ENCODE measurements around the gene NXPH3. TPM values are rescaled to one million over a fixed set of nuclear protein-coding genes. Genes with fewer than 3 reads are reported as not detected.

The NXPH3 gene
- total and polyA plus RNA-seq, 2 of the 13 experiments (the other 11 are each of a cell fraction or from before 2014, with no cell fraction given): 0.04 to 0.58 TPM

DNA sequence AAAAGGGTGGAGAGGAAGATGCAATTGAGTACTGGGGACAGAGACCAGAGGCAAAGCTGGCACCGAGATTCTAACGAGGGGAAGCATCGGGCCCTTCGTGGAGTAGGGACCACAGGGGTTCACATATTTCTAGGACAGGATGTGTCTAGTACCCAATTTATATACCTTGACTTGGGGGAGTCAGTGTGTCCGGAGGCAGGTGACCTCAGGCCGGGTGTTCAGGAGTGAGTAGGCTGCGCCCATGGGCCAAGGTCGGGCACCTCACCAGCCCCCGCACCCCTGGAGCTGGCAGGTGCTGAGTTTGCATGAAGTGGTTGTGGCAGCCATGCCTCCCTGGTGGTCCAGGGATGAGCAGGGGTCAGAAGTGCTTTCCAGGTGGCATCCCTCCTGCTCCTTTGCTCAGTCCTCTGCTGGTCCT is 8.6 kb upstream of the NXPH3 start:
- 28% methylated on average over 7 of the region's 9 CpGs for WGBS (ENCODE audit: low lambda C conversion rate)
- H3K4me2 ChIP-seq (ENCODE audit: low read depth, low read length): no peak overlapping the region
- peaks cover 0 to 19% of the 10 kb centered on the region in 2 experiments; a peak in 3 of 5 replicates for H3K27me3 ChIP-seq (ENCODE audit: control insufficient read depth in 1 of 2, insufficient read depth in 2 of 2, low read length in 2 of 2)
- no peak overlapping the region for H3K9ac ChIP-seq (ENCODE audit: insufficient read depth, low read depth, low read length)
- TF ChIP-seq ELF4 (CRISPR knock-in tag; IDR thresholded peaks at IDR 0.05; ENCODE audit: borderline replicate concordance): 0 out of 2 replicates have a peak, but pooled peaks have one; percentile 29
- no peak for TF ChIP-seq ZNF256 (CRISPR knock-in tag; conservative IDR thresholded peaks at IDR 0.05)
- TF ChIP-seq ZNF788 (CRISPR knock-in tag; IDR thresholded peaks at IDR 0.05; ENCODE audit: borderline replicate concordance): 0 out of 2 replicates have a peak, but pooled peaks have one; percentile 44
- no peak overlapping the region for H2AFZ ChIP-seq (ENCODE audit: low read length)
- H3K36me3 ChIP-seq (replicated peaks in 1 of 2; ENCODE audit: control insufficient read depth in 1 of 2, insufficient read depth in 2 of 2, low read length in 2 of 2): no peaks in the 10 kb centered on the region
- in situ Hi-C loops (cut with HindIII; ENCODE audit: extremely low pct_ligation_motif_present, low pct_unique_long_range_greater_than_20kb): loop anchor here (5.0 kb wide), 4 partner anchors 135 to 430 kb away; partner anchors contain the start of genes DLX3, KAT7 and TAC4
- DNase-seq (ENCODE audit: low spot score): no peak
- intact Hi-C loops (cut with micrococcal nuclease; ENCODE audit: unreplicated experiment): loop anchor here (5.0 to 10.0 kb wide), 2 partner anchors 288 to 430 kb away; partner anchors contain the start of gene DLX3
- POLR2A ChIA-PET: interaction anchor here (1.0 to 1.7 kb wide), 2 partner anchors 134 to 221 kb away, joined by 4 to 6 read pairs; partner anchors contain the start of gene KAT7
- H3K4me3 ChIP-seq (replicated peaks in 1 of 3; ENCODE audit: insufficient read depth in 1 of 3, low read depth in 2 of 3, low read length in 3 of 3): no peak overlapping the region
- CTCF ChIA-PET (ENCODE audit: low intra/inter-chr PET ratio, low total read pairs): interaction anchor here (0.7 to 6.1 kb wide), 9 partner anchors 10 to 221 kb away, joined by 3 to 210 read pairs (median 6); partner anchors contain the start of gene SLC35B1
- H4K20me1 ChIP-seq (ENCODE audit: insufficient read depth, low read length): no peaks in the 10 kb centered on the region
- FAIRE-seq: no peak
- no peak overlapping the region for H3K27ac ChIP-seq (ENCODE audit: extremely low read length, insufficient read depth, low read length)
- no TSS peak for BruUV-seq (replicated peaks)
- H3K79me2 ChIP-seq (ENCODE audit: insufficient read depth, low read length): no peaks in the 10 kb centered on the region
- H3K9me3 ChIP-seq (ENCODE audit: low read length): no peaks in the 10 kb centered on the region
- ATAC-seq: no peak
- H3K4me1 ChIP-seq (ENCODE audit: insufficient read depth, low read length): peaks cover 45% of the 10 kb centered on the region

GRCh38 chr17:49567871-49568694 is 7.6 kb upstream of the NXPH3 start:
- H3K4me3 ChIP-seq (replicated peaks in 1 of 3; ENCODE audit: insufficient read depth in 1 of 3, low read depth in 2 of 3, low read length in 3 of 3): peak overlapping the region; percentile 41 to 76 (median 61)
- POLR2A ChIA-PET: interaction anchor here (1.0 to 1.7 kb wide), 2 partner anchors 133 to 220 kb away, joined by 4 to 6 read pairs; partner anchors contain the start of gene KAT7
- no peaks in the 10 kb centered on the region for H4K20me1 ChIP-seq (ENCODE audit: insufficient read depth, low read length)
- peak; percentile 93 for FAIRE-seq
- peak overlapping the region; percentile 3 for H3K27ac ChIP-seq (ENCODE audit: extremely low read length, insufficient read depth, low read length)
- peaks cover 0 to 28% of the 10 kb centered on the region in 2 experiments; a peak in 3 of 5 replicates for H3K27me3 ChIP-seq (ENCODE audit: control insufficient read depth in 1 of 2, insufficient read depth in 2 of 2, low read length in 2 of 2)
- no peak overlapping the region for H3K9ac ChIP-seq (ENCODE audit: insufficient read depth, low read depth, low read length)
- intact Hi-C loops (cut with micrococcal nuclease; ENCODE audit: unreplicated experiment) (loop anchor here (1.0 to 10.0 kb wide), 5 partner anchors 127 to 429 kb away; partner anchors contain the start of gene DLX3), in situ Hi-C loops (cut with HindIII; ENCODE audit: extremely low pct_ligation_motif_present, low pct_unique_long_range_greater_than_20kb) (loop anchor here (5.0 kb wide), 4 partner anchors 134 to 429 kb away; partner anchors contain the start of genes DLX3, KAT7 and TAC4)
- BruUV-seq (replicated peaks): no TSS peak
- no peaks in the 10 kb centered on the region for H3K79me2 ChIP-seq (ENCODE audit: insufficient read depth, low read length)
- no peaks in the 10 kb centered on the region for H3K36me3 ChIP-seq (replicated peaks in 1 of 2; ENCODE audit: control insufficient read depth in 1 of 2, insufficient read depth in 2 of 2, low read length in 2 of 2)
- H3K4me1 ChIP-seq (ENCODE audit: insufficient read depth, low read length): peaks cover 45% of the 10 kb centered on the region
- H3K9me3 ChIP-seq (ENCODE audit: low read length): no peaks in the 10 kb centered on the region
- ATAC-seq: peak; percentile 83
- CTCF ChIA-PET (ENCODE audit: low intra/inter-chr PET ratio, low total read pairs): interaction anchor here (0.7 to 6.1 kb wide), 13 partner anchors 8 to 430 kb away, joined by 3 to 210 read pairs (median 5); partner anchors contain the start of genes NXPH3 and SLC35B1
- peak; percentile 82 for DNase-seq (ENCODE audit: low spot score)
- H2AFZ ChIP-seq (ENCODE audit: low read length): peak overlapping the region; percentile 61
- WGBS (ENCODE audit: low lambda C conversion rate): 20% methylated on average over 22 of the region's 42 CpGs
- H3K4me2 ChIP-seq (ENCODE audit: low read depth, low read length): peak overlapping the region; percentile 96
- TF ChIP-seq FOXA1 (IDR thresholded peaks at IDR 0.05): no peak
- TF ChIP-seq FOXA1 (CRISPR knock-in tag; IDR thresholded peaks at IDR 0.05): peak; percentile 12; the same call in 1 of the 2 replicates
- peak; percentile 74; the same call in 1 of the 2 replicates for TF ChIP-seq ZNF33B (CRISPR knock-in tag; IDR thresholded peaks at IDR 0.05)
- 0 out of 2 replicates have a peak, but pooled peaks have one; percentile 40 for TF ChIP-seq ZKSCAN5 (CRISPR knock-in tag; IDR thresholded peaks at IDR 0.05)
- TF ChIP-seq, protein P1, sequence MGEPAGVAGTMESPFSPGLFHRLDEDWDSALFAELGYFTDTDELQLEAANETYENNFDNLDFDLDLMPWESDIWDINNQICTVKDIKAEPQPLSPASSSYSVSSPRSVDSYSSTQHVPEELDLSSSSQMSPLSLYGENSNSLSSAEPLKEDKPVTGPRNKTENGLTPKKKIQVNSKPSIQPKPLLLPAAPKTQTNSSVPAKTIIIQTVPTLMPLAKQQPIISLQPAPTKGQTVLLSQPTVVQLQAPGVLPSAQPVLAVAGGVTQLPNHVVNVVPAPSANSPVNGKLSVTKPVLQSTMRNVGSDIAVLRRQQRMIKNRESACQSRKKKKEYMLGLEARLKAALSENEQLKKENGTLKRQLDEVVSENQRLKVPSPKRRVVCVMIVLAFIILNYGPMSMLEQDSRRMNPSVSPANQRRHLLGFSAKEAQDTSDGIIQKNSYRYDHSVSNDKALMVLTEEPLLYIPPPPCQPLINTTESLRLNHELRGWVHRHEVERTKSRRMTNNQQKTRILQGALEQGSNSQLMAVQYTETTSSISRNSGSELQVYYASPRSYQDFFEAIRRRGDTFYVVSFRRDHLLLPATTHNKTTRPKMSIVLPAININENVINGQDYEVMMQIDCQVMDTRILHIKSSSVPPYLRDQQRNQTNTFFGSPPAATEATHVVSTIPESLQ (CRISPR knock-in tag; conservative IDR thresholded peaks at IDR 0.05): 0 out of 2 replicates have a peak, but pooled peaks have one; percentile 67
- no peak for TF ChIP-seq ZNF441 (CRISPR knock-in tag; IDR thresholded peaks at IDR 0.05; ENCODE audit: borderline replicate concordance)
- 0 out of 2 replicates have a peak, but pooled peaks have one; percentile 50 for TF ChIP-seq POGK (CRISPR knock-in tag; conservative IDR thresholded peaks at IDR 0.05)

Measured in HepG2 (cell line).